ENCODE measurements around the gene PHF21B. TPM values are rescaled to one million over a fixed set of nuclear protein-coding genes. Genes with fewer than 3 reads are reported as not detected.

PHF21B gene
- total and polyA plus RNA-seq, 2 donors = 0.61 to 0.63 TPM

DNA sequence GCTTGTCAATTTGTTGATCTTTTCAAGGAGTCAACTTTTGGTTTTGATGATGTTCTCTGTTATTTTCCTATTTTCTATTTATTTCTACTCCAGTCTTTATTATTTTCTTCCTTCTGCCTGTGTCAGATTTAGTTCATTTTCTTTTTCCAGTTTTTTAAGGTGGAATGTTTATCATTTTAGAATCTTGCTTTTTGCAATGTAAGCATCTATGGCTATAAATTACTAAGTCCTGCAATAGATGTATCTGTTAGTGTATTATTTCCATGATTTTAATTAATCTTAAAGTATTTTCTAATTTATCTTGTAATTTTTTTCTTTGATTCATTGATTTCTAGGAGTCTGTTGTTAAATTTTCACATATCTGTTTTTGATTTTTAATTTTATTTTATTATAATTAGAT lies 175.7 kb downstream of the PHF21B start:
- Histone ChIP-seq H3K4me1 (ENCODE audit: insufficient read depth) (no peaks in the 10 kb centered on the region), H3K36me3 (ENCODE audit: insufficient read depth) (no peaks in the 10 kb centered on the region), H3K4me3 (ENCODE audit: low read depth, low read length) (no peak overlapping the region), H3K27ac (ENCODE audit: low read depth) (no peak overlapping the region)
- DNase-seq (ENCODE audit: extremely low spot score) = no peak

DNA sequence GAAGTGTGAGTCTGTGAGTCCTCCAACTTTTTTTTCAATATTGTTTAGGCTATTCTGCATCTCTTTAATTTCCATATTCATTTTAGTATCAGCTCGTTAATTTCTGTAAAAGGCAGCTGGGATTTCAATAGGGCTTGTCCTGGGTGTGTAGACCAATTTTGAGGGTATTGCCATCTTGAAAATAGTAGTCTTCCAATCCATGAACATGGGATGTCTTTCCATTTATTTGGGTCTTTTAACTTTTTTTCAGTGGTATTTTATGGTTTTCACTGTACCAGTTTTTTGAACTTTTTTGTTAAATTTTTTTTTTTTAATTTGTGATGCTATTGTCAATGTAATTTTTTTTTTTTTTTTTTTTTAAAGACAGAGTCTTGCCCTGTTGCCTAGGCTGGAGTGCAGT lies 177.9 kb downstream of the PHF21B start:
- no peak for DNase-seq (ENCODE audit: extremely low spot score)
- Histone ChIP-seq H3K4me1 (ENCODE audit: insufficient read depth) (no peaks in the 10 kb centered on the region), H3K4me3 (ENCODE audit: low read depth, low read length) (no peak overlapping the region), H3K27ac (ENCODE audit: low read depth) (no peak overlapping the region), H3K36me3 (ENCODE audit: insufficient read depth) (no peaks in the 10 kb centered on the region)
- 70% methylated on average over 1 of the region's 1 CpG for WGBS

Other genes starting within 250 kb of the PHF21B start
- gene NUP50, start 153.9 kb upstream of the PHF21B start, total RNA-seq = 44.3 TPM
- gene NUP50, start 153.9 kb upstream of the PHF21B start, polyA plus RNA-seq = 17.6 TPM
- 22.9 TPM for gene KIAA0930, start 230.9 kb upstream of the PHF21B start, total RNA-seq
- 58.7 TPM for gene KIAA0930, start 230.9 kb upstream of the PHF21B start, polyA plus RNA-seq

Data from urinary bladder (tissue), 4 donors.